ENCODE measurements around the gene DYNC1LI1. TPM values are rescaled to one million over a fixed set of nuclear protein-coding genes. Genes with fewer than 3 reads are reported as not detected.

The DYNC1LI1 gene
- total and polyA plus RNA-seq, 5 experiments from 2014 or later, result 14.7 to 34.0 (median 22.7) TPM

GRCh38 chr3:32577174-32577573 is 6.5 kb upstream of the DYNC1LI1 start:
- no peaks in the 10 kb centered on the region for H3K36me3 Mint-ChIP-seq
- H3K4me1 Mint-ChIP-seq, result peaks cover 6 to 20% (median 12%) of the 10 kb centered on the region in 4 donors
- ATAC-seq (no peak), DNase-seq (no peak)
- H3K9me3 Mint-ChIP-seq, result no peaks in the 10 kb centered on the region
- peaks cover 0 to 3% (median 0%) of the 10 kb centered on the region in 5 donors for H3K27me3 Mint-ChIP-seq
- peak overlapping the region in 1 of 10 donors; percentile 0 for H3K27ac Mint-ChIP-seq
- H3K4me3 Mint-ChIP-seq, result peak overlapping the region in 1 of 10 donors; percentile 25
- POLR2A ChIA-PET, result no interaction called here

GRCh38 chr3:32575451-32576113 is 4.9 kb upstream of the DYNC1LI1 start:
- Mint-ChIP-seq H3K4me3 (no peak overlapping the region), H3K27ac (no peak overlapping the region), H3K9me3 (no peaks in the 10 kb centered on the region), H3K27me3 (peaks cover 0 to 3% (median 0%) of the 10 kb centered on the region in 5 donors), H3K4me1 (peaks cover 6 to 26% (median 16%) of the 10 kb centered on the region in 4 donors), H3K36me3 (no peaks in the 10 kb centered on the region)
- POLR2A ChIA-PET, result interaction anchor here (0.6 kb wide), 3 partner anchors 18 to 199 kb away, joined by 3 to 6 read pairs (median 4); no protein-coding TSS in a partner anchor
- ATAC-seq (no peak), DNase-seq (no peak)

GRCh38 chr3:32571192-32571485 is 481 bp upstream of the DYNC1LI1 start:
- no peaks in the 10 kb centered on the region for H3K27me3 Mint-ChIP-seq
- peaks cover 10 to 36% (median 32%) of the 10 kb centered on the region in 4 donors for H3K4me1 Mint-ChIP-seq
- peak overlapping the region; percentile 81 to 96 (median 91) for H3K4me3 Mint-ChIP-seq
- H3K9me3 Mint-ChIP-seq, result no peaks in the 10 kb centered on the region
- ATAC-seq (peak in 1 of 2 donors; percentile 48), DNase-seq (no peak)
- H3K27ac Mint-ChIP-seq, result peak overlapping the region; percentile 63 to 96 (median 94)
- peaks cover 0 to 7% (median 0%) of the 10 kb centered on the region in 3 donors for H3K36me3 Mint-ChIP-seq
- POLR2A ChIA-PET, result interaction anchor here (1.4 to 1.8 kb wide), 2 partner anchors 12 to 113 kb away, joined by 3 to 10 read pairs; partner anchors contain the start of gene CNOT10

GRCh38 chr3:32569540-32570420 is 878 bp downstream of the DYNC1LI1 start:
- H3K36me3 Mint-ChIP-seq, result peaks cover 0 to 13% (median 0%) of the 10 kb centered on the region in 3 donors
- H3K27me3 Mint-ChIP-seq, result no peaks in the 10 kb centered on the region
- DNase-seq (peak in 6 of 10 donors; percentile 10 to 64 (median 28)), ATAC-seq (peak; percentile 23 to 37)
- no peaks in the 10 kb centered on the region for H3K9me3 Mint-ChIP-seq
- peak overlapping the region; percentile 39 to 92 (median 84) for H3K27ac Mint-ChIP-seq
- peaks cover 10 to 40% (median 34%) of the 10 kb centered on the region in 4 donors for H3K4me1 Mint-ChIP-seq
- peak overlapping the region; percentile 81 to 96 (median 90) for H3K4me3 Mint-ChIP-seq
- POLR2A ChIA-PET, result interaction anchor here (0.5 to 1.8 kb wide), 7 partner anchors 10 to 1301 kb away, joined by 3 to 10 read pairs (median 3); partner anchors contain the start of gene CNOT10

- POLR2A ChIA-PET, result interaction anchor here (0.6 kb wide), 1 partner anchor 18 kb away, joined by 3 read pairs; no protein-coding TSS in a partner anchor
- ATAC-seq (no peak), DNase-seq (no peak)
- Mint-ChIP-seq H3K9me3 (no peaks in the 10 kb centered on the region), H3K27me3 (no peaks in the 10 kb centered on the region), H3K4me3 (peak overlapping the region; percentile 81 to 96 (median 90)), H3K36me3 (peaks cover 0 to 15% (median 0%) of the 10 kb centered on the region in 3 donors), H3K4me1 (peaks cover 13 to 44% (median 38%) of the 10 kb centered on the region in 4 donors), H3K27ac (peak overlapping the region in 3 of 10 donors; percentile 43 to 86 (median 63))
Measured at GRCh38 chr3:32568953-32569352, 1.7 kb downstream of the DYNC1LI1 start.

- POLR2A ChIA-PET, result no interaction called here
- ATAC-seq, result no peak
Measured at GRCh38 chr3:32564195-32564594, 6.5 kb downstream of the DYNC1LI1 start.

GRCh38 chr3:32562640-32563039 is 8.0 kb downstream of the DYNC1LI1 start:
- Mint-ChIP-seq H3K4me3 (peak overlapping the region in 2 of 10 donors; percentile 1 to 12), H3K27ac (peak overlapping the region in 3 of 10 donors; percentile 12 to 23 (median 13)), H3K36me3 (peaks cover 0 to 29% (median 0%) of the 10 kb centered on the region in 3 donors), H3K4me1 (peaks cover 10 to 51% (median 33%) of the 10 kb centered on the region in 4 donors), H3K27me3 (no peaks in the 10 kb centered on the region), H3K9me3 (no peaks in the 10 kb centered on the region)
- DNase-seq (no peak), ATAC-seq (no peak)
- POLR2A ChIA-PET, result no interaction called here

More at GRCh38 chr3:32564195-32564594, 6.5 kb downstream of the DYNC1LI1 start:
- Mint-ChIP-seq H3K9me3 (no peaks in the 10 kb centered on the region), H3K36me3 (peaks cover 0 to 29% (median 0%) of the 10 kb centered on the region in 3 donors), H3K27ac (peak overlapping the region in 1 of 10 donors; percentile 8), H3K4me1 (peaks cover 14 to 60% (median 45%) of the 10 kb centered on the region in 4 donors), H3K4me3 (no peak overlapping the region), H3K27me3 (no peaks in the 10 kb centered on the region)
- DNase-seq, result no peak

- no peak for DNase-seq
- peaks cover 15 to 58% (median 38%) of the 10 kb centered on the region in 4 donors for H3K4me1 Mint-ChIP-seq
- peaks cover 0 to 15% (median 0%) of the 10 kb centered on the region in 3 donors for H3K36me3 Mint-ChIP-seq
Measured at GRCh38 chr3:32557640-32558352, 12.9 kb downstream of the DYNC1LI1 start.

GRCh38 chr3:32556332-32556731 is 14.3 kb downstream of the DYNC1LI1 start:
- no peaks in the 10 kb centered on the region for H3K9me3 Mint-ChIP-seq
- no peaks in the 10 kb centered on the region for H3K27me3 Mint-ChIP-seq
- POLR2A ChIA-PET, result no interaction called here
- no peak for DNase-seq
- peaks cover 0 to 12% (median 0%) of the 10 kb centered on the region in 3 donors for H3K36me3 Mint-ChIP-seq
- no peak overlapping the region for H3K4me3 Mint-ChIP-seq
- peaks cover 26 to 62% (median 44%) of the 10 kb centered on the region in 4 donors for H3K4me1 Mint-ChIP-seq
- H3K27ac Mint-ChIP-seq, result peak overlapping the region in 1 of 10 donors; percentile 14
- ATAC-seq, result no peak

More at GRCh38 chr3:32557640-32558352, 12.9 kb downstream of the DYNC1LI1 start:
- Mint-ChIP-seq H3K9me3 (no peaks in the 10 kb centered on the region), H3K27me3 (no peaks in the 10 kb centered on the region), H3K27ac (no peak overlapping the region), H3K4me3 (no peak overlapping the region)
- ATAC-seq, result no peak
- POLR2A ChIA-PET, result interaction anchor here (0.7 to 0.8 kb wide), 3 partner anchors 12 to 200 kb away, joined by 3 to 4 read pairs (median 4); no protein-coding TSS in a partner anchor

GRCh38 chr3:32553973-32554372 is 16.7 kb downstream of the DYNC1LI1 start:
- DNase-seq, result no peak
- POLR2A ChIA-PET, result no interaction called here
- H3K4me3 Mint-ChIP-seq, result no peak overlapping the region

GRCh38 chr3:32553459-32553858 is 17.2 kb downstream of the DYNC1LI1 start:
- no peak overlapping the region for H3K4me3 Mint-ChIP-seq
- POLR2A ChIA-PET, result no interaction called here

More at GRCh38 chr3:32553973-32554372, 16.7 kb downstream of the DYNC1LI1 start:
- no peaks in the 10 kb centered on the region for H3K27me3 Mint-ChIP-seq
- peaks cover 31 to 61% (median 45%) of the 10 kb centered on the region in 4 donors for H3K4me1 Mint-ChIP-seq
- ATAC-seq, result no peak
- H3K9me3 Mint-ChIP-seq, result no peaks in the 10 kb centered on the region
- peaks cover 0 to 3% (median 0%) of the 10 kb centered on the region in 3 donors for H3K36me3 Mint-ChIP-seq
- peak overlapping the region in 1 of 10 donors; percentile 40 for H3K27ac Mint-ChIP-seq

GRCh38 chr3:32552013-32552412 is 18.6 kb downstream of the DYNC1LI1 start:
- ATAC-seq, result no peak
- peak overlapping the region in 3 of 10 donors; percentile 10 to 61 (median 13) for H3K27ac Mint-ChIP-seq
- H3K36me3 Mint-ChIP-seq, result peaks cover 0 to 3% (median 0%) of the 10 kb centered on the region in 3 donors
- no peaks in the 10 kb centered on the region for H3K27me3 Mint-ChIP-seq
- H3K9me3 Mint-ChIP-seq, result no peaks in the 10 kb centered on the region
- peaks cover 31 to 61% (median 50%) of the 10 kb centered on the region in 4 donors for H3K4me1 Mint-ChIP-seq
- H3K4me3 Mint-ChIP-seq, result no peak overlapping the region
- POLR2A ChIA-PET, result no interaction called here
- DNase-seq, result no peak

More at GRCh38 chr3:32553459-32553858, 17.2 kb downstream of the DYNC1LI1 start:
- Mint-ChIP-seq H3K4me1 (peaks cover 31 to 61% (median 46%) of the 10 kb centered on the region in 4 donors), H3K9me3 (no peaks in the 10 kb centered on the region), H3K36me3 (peaks cover 0 to 3% (median 0%) of the 10 kb centered on the region in 3 donors), H3K27ac (peak overlapping the region in 1 of 10 donors; percentile 40), H3K27me3 (no peaks in the 10 kb centered on the region)
- ATAC-seq (no peak), DNase-seq (no peak)

Data from naive thymus-derived CD8-positive, alpha-beta T cell (primary cell).